Effector CD4-positive, alpha-beta T cell (primary cell): Measurements from ENCODE around the gene TXNL4A.

Experiments used
- DNase-seq: peaks from one replicate; pipeline ENCODE4 v3.0.0-alpha.2; 2020

The TXNL4A gene

DNA sequence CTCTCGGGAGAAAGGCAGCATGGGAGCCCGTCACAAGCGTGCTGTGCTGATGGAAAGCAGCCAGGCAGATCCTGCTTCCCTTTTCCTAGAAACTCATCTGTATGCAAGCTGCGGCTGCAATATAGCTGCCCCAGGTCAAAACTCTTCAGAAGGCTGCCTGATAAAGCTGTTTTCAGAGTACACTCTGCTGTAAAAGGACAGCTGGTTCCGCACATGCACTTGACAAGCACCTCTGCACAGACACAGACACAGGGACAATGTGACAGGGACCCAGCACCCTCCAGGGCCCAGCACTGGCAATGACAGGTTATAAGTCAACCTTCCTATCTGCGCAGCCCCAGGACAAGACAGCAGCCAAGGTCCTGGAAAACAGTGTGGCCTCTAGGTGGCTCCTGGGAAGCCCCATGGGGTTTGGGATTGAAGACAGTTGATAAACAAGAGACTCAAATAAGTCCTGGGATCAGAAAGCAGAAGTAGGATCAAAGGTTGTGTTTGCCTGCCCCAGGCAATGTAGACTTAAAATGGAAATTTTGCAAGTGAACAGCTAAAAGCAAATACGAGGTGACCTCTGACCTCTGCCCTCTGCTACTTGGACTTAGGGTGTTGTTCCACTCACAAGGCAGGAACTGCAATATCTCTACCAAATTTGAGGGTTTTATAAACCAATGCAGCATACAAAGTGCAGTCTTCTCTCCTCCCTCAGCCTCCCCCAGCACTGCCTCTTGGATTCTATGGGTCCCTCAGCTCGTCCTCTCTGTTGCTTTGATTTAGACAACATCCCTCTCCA, 53.9 kb downstream of the TXNL4A start:
- DNase-seq: no peak

- DNase-seq: no peak
These were observed 54.6 kb downstream of the TXNL4A start for GRCh38 chr18:79933765-79934164.

DNA sequence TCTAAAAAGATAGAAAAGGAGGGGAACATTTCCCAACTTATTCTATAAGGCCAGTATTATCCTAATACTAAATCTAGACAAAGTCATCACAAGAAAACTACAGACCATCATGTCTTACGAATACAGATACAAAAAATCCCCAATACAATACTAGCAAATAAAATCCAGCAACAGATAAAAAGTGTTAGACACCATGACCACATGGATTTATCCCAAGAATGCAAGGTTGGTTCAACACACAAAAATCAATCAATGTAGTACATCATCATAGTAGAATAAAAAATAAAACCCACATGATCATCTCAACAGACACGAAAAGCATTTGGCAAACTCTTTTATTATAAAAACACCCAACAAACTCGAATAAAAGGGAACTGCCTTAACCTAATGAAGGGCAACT, 55.5 kb downstream of the TXNL4A start:
- DNase-seq: no peak

DNA sequence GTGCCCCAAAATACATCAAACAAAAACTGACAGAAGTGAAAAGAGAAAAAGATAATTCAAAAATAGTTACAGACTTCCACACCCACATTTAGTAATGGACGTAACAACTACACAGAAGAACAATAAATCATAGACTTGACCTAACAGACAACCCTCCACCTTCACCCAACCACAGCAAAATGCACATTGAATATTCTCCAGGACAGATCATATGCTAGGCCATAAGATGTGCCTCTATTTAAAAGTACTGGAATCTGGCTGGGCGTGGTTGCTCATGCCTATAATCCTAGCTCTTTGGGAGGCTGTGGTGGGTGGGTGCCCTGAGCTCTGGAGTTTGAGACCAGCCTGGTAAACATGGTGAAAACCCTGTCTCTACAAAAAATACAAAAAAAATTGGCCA, 56.9 kb downstream of the TXNL4A start:
- no peak for DNase-seq

DNA sequence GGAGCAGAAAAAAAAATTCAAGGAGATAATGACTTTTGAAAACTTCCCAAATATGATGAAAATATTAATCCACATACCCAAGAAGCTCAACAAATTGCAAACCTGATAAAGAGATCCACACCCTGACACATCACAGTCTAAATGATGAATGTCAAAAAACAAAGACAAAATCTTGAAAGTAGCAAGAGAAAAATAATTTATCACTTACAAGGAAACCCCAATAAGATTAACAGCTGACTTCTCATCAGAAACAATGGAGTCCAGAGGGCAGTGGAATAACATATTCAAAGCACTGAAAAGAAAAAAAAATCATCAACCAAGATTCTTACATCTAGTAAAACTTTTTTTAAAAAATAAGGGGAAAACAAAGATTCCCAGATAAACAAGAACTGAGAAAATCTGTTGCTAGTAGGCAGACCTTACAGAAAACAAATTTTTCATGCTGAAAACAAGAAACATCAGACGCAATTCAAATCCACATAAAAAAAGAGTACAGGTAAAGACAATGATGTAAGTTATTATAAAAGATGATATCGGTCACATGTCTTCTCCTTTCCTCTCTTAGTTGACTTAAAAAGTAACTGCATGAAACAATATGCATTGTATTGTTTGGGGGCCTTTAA, 58.2 kb downstream of the TXNL4A start:
- DNase-seq: no peak

DNA sequence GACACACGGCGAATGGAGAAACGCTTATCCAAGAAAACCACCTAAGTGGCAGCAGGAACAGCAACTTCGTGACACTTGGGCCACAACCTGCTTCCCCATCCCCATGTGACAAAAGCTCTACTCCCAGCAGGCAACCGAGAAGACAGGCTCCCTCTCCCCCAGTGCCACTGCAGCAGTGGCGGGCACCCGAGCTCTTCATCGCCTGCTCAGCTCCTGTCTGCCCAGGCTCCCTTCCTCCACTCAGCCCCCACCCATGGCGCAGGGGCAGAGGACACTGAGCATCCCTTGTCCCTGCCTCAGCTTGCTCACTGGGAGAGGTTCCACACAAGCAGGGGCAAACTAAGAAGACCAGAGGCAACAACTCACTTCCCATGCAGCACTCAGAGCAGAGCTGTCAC, 59.8 kb downstream of the TXNL4A start:
- DNase-seq: no peak

- no peak for DNase-seq
These were observed 60.5 kb downstream of the TXNL4A start for GRCh38 chr18:79927607-79928562.

GRCh38 chr18:79926715-79927606, 61.4 kb downstream of the TXNL4A start:
- DNase-seq: no peak

DNA sequence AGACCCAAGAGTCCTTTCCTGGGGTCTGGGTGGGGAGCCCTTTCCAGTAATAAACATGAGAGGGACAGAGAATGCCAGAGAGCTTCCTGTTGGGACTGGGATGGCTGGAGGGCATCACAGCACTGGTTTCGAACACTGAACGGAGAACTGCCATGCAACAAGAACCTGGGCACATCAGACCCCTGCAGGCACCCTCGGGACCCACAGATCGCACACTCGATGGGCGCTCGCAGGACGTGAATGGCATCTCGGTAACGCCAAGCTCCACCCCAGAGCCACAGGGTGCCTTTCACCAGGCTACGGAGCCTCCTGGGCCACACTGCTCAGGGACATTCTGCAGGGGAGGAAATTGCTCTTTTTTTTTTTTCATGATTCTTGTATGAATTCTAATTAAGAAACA, 62.1 kb downstream of the TXNL4A start:
- DNase-seq: no peak

GRCh38 chr18:79924814-79925731, 63.3 kb downstream of the TXNL4A start:
- DNase-seq: no peak

GRCh38 chr18:79923896-79924585, 64.3 kb downstream of the TXNL4A start:
- DNase-seq: no peak

DNA sequence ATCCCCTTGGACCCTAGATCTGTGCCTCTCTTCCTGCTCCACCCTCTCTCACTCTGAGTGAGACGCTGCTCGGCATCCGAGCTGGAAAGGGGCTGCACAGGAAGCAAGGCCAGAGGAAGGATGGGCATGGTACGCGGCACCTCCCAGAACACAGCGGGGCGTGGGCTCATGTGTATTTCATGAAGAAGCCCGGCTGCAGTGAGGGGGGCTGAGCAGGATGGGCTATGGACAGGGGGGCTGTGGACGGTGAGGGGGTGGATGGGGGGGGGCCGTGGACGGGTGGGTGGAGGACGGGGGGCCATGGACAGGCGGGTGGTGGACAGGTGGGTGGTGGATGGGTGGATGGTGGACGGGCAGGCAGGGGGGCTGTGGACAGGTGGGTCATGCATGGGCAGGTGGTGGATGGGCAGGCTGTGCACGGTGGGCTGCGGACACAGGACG, 65.4 kb downstream of the TXNL4A start:
- no peak for DNase-seq

DNA sequence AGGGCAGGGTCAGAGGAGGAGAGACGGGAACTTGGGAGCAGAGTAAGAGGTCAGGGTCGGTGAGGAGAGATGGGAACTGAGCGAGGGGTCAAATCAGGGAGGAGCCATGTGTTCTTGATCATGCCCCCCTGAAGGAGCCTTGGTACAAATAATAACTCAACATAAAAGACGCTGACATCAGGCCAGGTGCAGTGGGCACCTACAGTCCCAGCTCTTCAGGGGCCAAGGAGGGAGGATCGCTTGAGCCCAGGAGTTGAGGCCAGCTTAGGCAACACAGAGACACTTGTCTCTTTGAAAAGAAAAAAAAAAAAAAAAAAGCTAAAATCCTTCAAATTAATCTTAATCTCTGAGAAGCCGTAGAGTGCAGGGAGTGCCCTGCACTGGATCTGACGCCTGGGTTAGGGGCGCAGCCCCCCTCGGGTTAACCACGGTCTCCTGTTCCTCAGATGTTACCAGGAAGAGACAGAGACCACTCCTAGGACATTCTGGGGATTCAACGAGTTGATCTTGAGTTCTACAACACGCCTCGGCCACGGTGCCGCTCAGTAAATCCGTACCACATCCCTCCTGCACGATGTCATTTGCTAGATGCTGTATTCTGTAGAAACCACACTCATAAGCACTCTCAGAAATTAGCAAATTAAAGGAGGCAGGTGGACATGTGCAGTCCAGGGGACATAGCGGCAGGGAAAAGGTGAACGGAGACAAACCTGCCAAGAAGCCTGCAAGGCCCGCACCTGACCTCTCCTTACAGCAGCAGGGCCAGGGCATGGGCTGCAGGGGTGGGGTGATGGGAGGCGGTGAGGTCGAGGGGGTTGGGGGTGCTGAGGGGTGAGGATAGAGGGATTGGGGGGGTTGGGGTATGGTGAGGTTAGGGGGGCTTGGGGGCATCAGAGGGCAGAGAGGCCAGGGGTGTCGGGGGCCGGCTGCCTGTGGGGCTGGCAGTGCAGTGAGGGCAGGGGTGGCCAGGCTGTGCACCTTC, 66.1 kb downstream of the TXNL4A start:
- DNase-seq: no peak
